Colonic mucosa (tissue), 4 donors: Measurements from ENCODE around the gene MAOB. TPM values are rescaled to one million over a fixed set of nuclear protein-coding genes. Genes with fewer than 3 reads are reported as not detected.

ENCODE experiments used
- DNase-seq: peaks from one replicate; pipeline ENCODE4 v3.0.0-alpha.2; 2020
- H3K27ac ChIP-seq: fragments of 200-600 bp; one replicate; pipeline ENCODE4 v1.8.0; 2021
- H3K27me3 ChIP-seq: fragments of 200-600 bp; one replicate; pipeline ENCODE4 v1.8.0; 2021
- H3K36me3 ChIP-seq: fragments of 200-600 bp; one replicate; pipeline ENCODE4 v1.8.0; 2021
- H3K4me1 ChIP-seq: fragments of 200-600 bp; one replicate; pipeline ENCODE4 v1.8.0; 2021; ENCODE audit warnings: mild to moderate bottlenecking
- H3K4me3 ChIP-seq: fragments of 200-600 bp; one replicate; pipeline ENCODE4 v1.8.0; 2021
- H3K9ac ChIP-seq, 2 donors: one replicate each; pipeline ENCODE4 v1.7.0; 2013; ENCODE audit warnings: control low read depth in 2 of 2, low read depth in 2 of 2, low read length in 2 of 2
- H3K9me3 ChIP-seq: fragments of 200-600 bp; one replicate; pipeline ENCODE4 v1.8.0; 2021
- CTCF ChIP-seq: fragments of 200-600 bp; IDR thresholded peaks from one replicate; pipeline ENCODE4 v1.8.0; 2022; ENCODE audit warnings: antibody characterized with exemption, mild to moderate bottlenecking
- intact Hi-C: fragments of 100-400 bp; cut with DNase I; formaldehyde crosslinking; loops from one replicate; pipeline ENCODE4 v1.14.1; 2022
- total RNA-seq, 2 donors: library from RNA; stranded (reverse); fragmentation: NEBNext Ultra II Directional in 1 of 2; extraction: Animal tissue kit (Norgen Biotek cat#: 25700) in 1 of 2; gene quantifications; one replicate each; pipeline ENCODE4 v1.2.1, GENCODE V29; 2021
- donor health status: healthy.
- donor health status: DM: no; HTN: no; CAD: no.
- donor health status: DM: no; HTN: no; CAD: no.

Gene MAOB
- total RNA-seq, 2 donors from 2014 or later = 4.4 to 9.2 TPM

- no peak for DNase-seq
- Histone ChIP-seq H3K4me1 (no peaks in the 10 kb centered on the region), H3K9ac (no peak overlapping the region), H3K27me3 (no peaks in the 10 kb centered on the region), H3K4me3 (no peak overlapping the region), H3K36me3 (no peaks in the 10 kb centered on the region), H3K27ac (no peak overlapping the region), H3K9me3 (no peaks in the 10 kb centered on the region)
- TF ChIP-seq CTCF = no peak
- intact Hi-C loops = no loop called here
Observed at GRCh38 chrX:43860646-43861370, 21.4 kb downstream of the MAOB start.

DNA sequence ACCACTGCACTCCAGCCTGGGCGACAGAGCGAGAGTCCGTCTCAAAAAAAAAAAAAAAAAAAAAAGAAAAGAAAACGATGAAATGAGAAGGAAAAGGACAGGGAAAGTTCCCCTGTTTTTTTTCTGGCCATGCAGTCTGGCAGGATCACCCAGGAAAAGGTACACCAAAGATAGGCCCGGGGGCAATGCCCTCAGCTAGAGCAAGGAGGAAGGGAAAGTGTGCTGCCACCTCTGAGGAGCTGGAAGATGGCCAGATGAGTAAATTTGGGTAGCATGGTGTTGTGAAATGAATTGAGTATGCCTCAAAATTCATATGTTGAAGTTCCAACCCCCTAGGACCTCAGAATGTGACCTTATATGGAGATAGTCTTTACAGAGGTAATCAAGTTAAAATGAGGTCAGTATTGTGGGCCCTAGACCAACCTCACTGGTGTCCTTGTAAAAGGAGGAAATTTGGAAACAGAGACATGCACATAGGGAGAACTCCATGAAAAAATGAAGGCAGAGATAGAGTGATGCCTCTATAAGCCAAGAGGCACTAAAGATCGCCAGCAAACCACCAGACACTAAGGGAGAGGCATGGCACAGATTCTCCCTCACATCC, 28.9 kb downstream of the MAOB start:
- Histone ChIP-seq H3K27ac (no peak overlapping the region), H3K4me1 (no peaks in the 10 kb centered on the region), H3K36me3 (no peaks in the 10 kb centered on the region), H3K4me3 (no peak overlapping the region), H3K27me3 (peaks cover 7% of the 10 kb centered on the region), H3K9me3 (no peaks in the 10 kb centered on the region), H3K9ac (no peak overlapping the region)
- no peak for TF ChIP-seq CTCF
- no peak for DNase-seq
- intact Hi-C loops = no loop called here

DNA sequence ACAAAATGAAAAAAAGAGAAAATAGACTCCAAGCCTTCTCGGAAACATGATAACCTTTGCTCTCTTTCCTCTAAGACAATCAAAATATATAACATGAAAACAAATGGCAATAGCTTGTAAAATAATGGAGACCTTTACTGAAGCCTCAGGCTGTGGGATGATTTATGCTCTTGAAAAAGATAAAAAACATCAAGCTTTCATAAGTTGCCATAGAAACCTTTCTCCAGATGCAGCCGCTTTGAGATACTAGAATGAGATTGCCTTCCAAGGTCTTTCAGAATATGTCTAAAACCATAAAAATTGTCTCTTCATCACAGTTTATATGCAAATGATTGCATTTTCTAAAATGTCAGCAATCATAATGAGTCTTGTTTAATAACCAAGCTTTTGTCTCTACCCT, 31.6 kb downstream of the MAOB start:
- H3K27ac ChIP-seq = no peak overlapping the region
- intact Hi-C loops = no loop called here
- no peak for TF ChIP-seq CTCF
- no peak overlapping the region for H3K9ac ChIP-seq
- H3K36me3 ChIP-seq = no peaks in the 10 kb centered on the region
- H3K27me3 ChIP-seq = peaks cover 7% of the 10 kb centered on the region
- H3K9me3 ChIP-seq = no peaks in the 10 kb centered on the region
- no peak for DNase-seq
- H3K4me3 ChIP-seq = no peak overlapping the region
- no peaks in the 10 kb centered on the region for H3K4me1 ChIP-seq

DNA sequence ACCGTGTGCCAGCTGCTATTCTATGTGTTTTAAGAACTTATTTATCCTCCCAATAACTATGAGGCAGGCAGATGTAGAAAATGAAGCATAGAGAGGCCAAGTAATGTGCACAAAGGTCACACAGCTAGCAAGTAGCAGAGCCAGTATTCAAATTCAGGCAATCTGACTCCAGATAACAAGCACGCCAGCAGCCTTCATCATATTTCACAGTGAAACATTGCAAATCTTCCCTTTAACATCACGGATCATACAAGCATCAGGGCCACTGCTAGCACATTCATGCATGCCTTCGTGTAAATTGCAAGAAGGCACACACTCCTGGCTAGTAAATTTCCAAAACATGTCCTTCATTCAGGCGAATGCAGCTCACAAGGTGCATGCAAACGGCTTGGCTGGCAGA, 33.1 kb downstream of the MAOB start:
- intact Hi-C loops = no loop called here
- Histone ChIP-seq H3K27me3 (peaks cover 7% of the 10 kb centered on the region), H3K9me3 (no peaks in the 10 kb centered on the region), H3K9ac (no peak overlapping the region), H3K27ac (no peak overlapping the region), H3K4me1 (no peaks in the 10 kb centered on the region), H3K4me3 (no peak overlapping the region), H3K36me3 (no peaks in the 10 kb centered on the region)
- no peak for TF ChIP-seq CTCF
- DNase-seq = no peak

GRCh38 chrX:43847352-43847751, 34.9 kb downstream of the MAOB start:
- intact Hi-C loops = no loop called here
- no peak for TF ChIP-seq CTCF

More at GRCh38 chrX:43847352-43847751, 34.9 kb downstream of the MAOB start:
- H3K36me3 ChIP-seq = no peaks in the 10 kb centered on the region
- H3K27ac ChIP-seq = no peak overlapping the region
- no peaks in the 10 kb centered on the region for H3K9me3 ChIP-seq
- H3K4me3 ChIP-seq = no peak overlapping the region
- no peak overlapping the region for H3K9ac ChIP-seq
- H3K4me1 ChIP-seq = no peaks in the 10 kb centered on the region
- H3K27me3 ChIP-seq = peaks cover 7% of the 10 kb centered on the region
- no peak for DNase-seq
